D721Med (cell line): ENCODE results near the gene NUP214.

Source experiments
- DNase-seq: peaks from one replicate; pipeline ENCODE4 v3.0.0; 2011; ENCODE audit warnings: low spot score; ENCODE audit not compliant: insufficient read length
- FAIRE-seq: peaks from 2 replicates; lab custom pipeline; 2011; peaks lifted over from hg19 to GRCh38; lab: Jason Lieb, UNC
- TF ChIP-seq, protein P1 (sequence below): IDR thresholded peaks from 2 replicates; pipeline ENCODE4 v1.5.1; 2012; ENCODE audit warnings: mild to moderate bottlenecking, control low read depth; ENCODE audit not compliant: insufficient read depth; ENCODE audit errors: missing control alignments

NUP214 gene

DNA sequence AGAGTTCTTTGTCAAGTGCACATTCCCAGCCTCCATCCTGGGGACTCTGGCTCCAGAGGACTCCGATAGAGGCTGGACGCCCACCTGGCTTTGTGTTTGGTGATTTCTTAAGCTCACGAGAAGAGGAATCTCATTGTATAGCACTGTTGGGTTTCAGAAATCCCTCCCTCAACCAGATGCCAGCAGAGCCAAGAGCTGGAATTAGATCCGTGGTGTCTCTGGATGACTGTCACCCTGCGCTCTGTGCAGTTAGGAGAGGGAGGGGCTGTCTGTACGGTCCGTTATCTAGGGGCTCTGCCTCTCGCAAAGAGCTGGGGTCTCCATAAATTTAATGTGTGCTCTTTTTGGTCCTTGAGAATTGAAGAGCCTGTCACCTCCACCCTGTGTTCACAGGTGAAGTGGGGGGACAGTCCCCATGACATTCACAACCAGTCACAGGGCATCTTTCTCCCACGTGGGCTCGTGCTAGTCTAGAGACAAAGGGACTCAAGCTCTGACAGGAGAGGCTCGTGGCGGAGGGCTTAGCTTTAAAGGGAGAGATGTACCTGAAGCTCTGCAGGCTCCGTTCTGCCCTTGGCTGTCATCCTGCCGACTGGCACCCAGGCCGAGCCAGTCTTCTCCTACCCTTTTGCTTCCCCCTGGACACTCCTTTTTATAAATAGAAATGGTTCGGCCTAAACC is 109.6 kb downstream of the NUP214 start:
- DNase-seq: no peak
- TF ChIP-seq, protein P1, sequence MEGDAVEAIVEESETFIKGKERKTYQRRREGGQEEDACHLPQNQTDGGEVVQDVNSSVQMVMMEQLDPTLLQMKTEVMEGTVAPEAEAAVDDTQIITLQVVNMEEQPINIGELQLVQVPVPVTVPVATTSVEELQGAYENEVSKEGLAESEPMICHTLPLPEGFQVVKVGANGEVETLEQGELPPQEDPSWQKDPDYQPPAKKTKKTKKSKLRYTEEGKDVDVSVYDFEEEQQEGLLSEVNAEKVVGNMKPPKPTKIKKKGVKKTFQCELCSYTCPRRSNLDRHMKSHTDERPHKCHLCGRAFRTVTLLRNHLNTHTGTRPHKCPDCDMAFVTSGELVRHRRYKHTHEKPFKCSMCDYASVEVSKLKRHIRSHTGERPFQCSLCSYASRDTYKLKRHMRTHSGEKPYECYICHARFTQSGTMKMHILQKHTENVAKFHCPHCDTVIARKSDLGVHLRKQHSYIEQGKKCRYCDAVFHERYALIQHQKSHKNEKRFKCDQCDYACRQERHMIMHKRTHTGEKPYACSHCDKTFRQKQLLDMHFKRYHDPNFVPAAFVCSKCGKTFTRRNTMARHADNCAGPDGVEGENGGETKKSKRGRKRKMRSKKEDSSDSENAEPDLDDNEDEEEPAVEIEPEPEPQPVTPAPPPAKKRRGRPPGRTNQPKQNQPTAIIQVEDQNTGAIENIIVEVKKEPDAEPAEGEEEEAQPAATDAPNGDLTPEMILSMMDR: no peak
- FAIRE-seq: no peak

GRCh38 chr9:131235480-131235851 is 110.1 kb downstream of the NUP214 start:
- DNase-seq: no peak
- TF ChIP-seq, protein P1: no peak
- FAIRE-seq: no peak

DNA sequence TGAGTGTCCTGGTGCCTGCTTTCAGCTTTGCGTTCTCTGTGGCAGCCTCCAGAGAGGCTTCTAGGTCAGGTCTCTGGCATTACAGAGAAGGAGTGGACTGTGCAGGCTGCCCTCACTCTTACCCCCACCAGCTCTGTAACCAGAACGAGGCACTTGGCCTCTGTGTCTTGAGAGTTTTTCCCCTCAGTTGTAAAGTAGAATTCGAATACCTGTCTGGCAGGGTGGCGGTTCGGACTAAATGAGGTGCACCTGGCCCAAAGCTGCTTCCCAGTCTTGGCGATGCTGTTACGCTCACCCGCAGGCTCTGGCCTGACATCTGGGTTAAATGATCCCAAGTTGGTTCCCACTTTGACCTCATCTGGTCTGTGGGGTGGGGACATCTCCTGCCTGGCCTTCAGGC is 110.8 kb downstream of the NUP214 start:
- TF ChIP-seq, protein P1: no peak
- FAIRE-seq: no peak

DNA sequence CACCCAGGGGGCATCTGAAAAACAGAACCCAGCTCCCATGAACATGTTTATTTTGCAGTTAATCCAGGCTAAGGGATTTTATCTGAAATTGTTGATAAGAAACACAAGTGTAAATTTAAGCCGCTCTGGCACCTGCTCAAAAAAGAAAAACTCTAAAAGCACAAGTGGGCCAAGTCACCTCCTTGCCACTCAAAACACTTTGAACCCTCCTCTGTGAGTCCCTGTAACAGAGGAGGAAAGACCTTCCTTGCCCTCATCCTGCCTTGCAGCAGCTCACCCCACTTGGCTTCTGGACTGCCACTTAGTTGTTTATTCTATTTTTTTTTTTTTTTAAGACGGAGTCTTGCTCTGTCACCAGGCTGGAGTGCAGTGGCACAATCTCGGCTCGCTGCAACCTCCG is 111.4 kb downstream of the NUP214 start:
- TF ChIP-seq, protein P1: no peak
- FAIRE-seq: no peak

More for the DNA sequence above, 110.8 kb downstream of the NUP214 start:
- no peak for DNase-seq

DNA sequence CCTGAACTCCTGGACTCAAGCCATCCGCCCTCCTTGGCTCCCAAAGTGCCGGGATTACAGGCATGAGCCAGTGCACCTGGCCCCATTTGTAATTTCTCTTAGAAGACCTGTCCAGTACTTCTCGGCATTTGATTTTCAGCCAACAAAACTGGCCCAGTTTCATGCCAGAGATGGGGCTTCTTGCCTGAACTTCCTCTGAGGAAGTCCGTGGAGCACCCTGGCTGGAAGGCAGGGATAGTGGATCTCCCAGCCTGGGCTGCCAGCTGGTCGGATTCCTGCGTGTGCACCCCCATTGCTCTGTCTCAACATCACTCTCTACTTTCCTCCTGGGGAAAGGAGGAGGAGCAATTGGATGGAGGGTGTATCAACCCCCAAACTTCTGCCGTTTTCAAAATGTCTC is 111.9 kb downstream of the NUP214 start:
- FAIRE-seq: no peak
- TF ChIP-seq, protein P1: no peak
- no peak for DNase-seq

More for the DNA sequence above, 111.4 kb downstream of the NUP214 start:
- DNase-seq: no peak

- no peak for DNase-seq
- TF ChIP-seq, protein P1: no peak
- no peak for FAIRE-seq
Observed at GRCh38 chr9:131237931-131238401, 112.6 kb downstream of the NUP214 start.

GRCh38 chr9:131238402-131239021 is 113.1 kb downstream of the NUP214 start:
- TF ChIP-seq, protein P1: no peak
- DNase-seq (no peak), FAIRE-seq (no peak)
